ENCODE results near the gene AP1AR. TPM values are rescaled to one million over a fixed set of nuclear protein-coding genes. Genes with fewer than 3 reads are reported as not detected.

Gene AP1AR
- total RNA-seq, 1 donor from 2014 or later = 21.0 TPM

DNA sequence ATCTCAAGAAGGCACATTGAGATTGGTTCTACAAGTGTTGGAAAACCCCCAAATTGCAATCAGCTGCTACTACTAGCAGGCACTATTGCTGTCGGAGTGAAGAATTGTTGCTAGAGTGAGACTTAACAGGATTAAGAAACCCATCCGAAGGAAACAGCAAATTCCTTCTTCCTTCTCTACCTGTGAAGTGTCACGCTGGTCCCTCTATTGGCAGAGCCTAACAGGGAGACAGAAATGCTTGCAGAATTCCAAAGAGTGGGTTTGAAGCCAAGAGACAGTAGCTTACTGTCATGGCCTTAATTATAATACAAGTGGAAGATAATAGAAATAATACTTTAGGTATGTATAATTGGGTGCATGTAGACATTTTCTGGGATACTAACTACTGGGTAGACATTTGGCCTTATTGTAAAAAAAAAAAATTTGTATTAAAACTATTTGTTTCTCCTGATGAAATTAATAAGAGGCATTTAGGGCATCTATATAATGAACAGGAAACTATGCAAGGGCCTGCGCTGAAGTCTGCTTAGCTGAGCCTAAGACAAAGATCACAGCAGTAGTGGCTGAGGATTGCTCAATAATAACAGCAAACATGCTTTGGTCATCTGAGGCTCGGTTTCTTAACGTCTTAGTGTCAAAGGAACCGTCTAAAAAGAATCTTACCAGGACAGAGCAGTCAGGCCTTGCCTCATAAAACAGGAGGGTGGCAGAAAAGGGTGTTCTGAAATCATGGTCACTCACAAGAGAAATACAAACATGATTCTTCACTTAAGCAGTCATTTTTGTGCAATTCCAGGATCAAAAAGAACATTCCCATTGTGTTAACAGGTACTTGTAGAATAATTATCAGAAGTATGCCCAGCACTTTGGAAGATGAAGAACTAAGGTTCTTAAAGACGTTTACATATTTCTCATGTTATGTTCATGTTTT, 45.6 kb upstream of the AP1AR start:
- DNase-seq = no peak
- peaks cover 3% of the 10 kb centered on the region for H3K27me3 Mint-ChIP-seq (ENCODE audit: unreplicated experiment)
- no peaks in the 10 kb centered on the region for H3K36me3 Mint-ChIP-seq (ENCODE audit: unreplicated experiment)
- H3K27ac Mint-ChIP-seq (ENCODE audit: unreplicated experiment) = no peak overlapping the region
- TF ChIP-seq CTCF (IDR thresholded peaks at IDR 0.05; ENCODE audit: partially characterized antibody, unreplicated experiment) = no peak
- H3K4me1 Mint-ChIP-seq (ENCODE audit: low read depth, unreplicated experiment) = no peaks in the 10 kb centered on the region
- no peak overlapping the region for H3K4me3 Mint-ChIP-seq (ENCODE audit: unreplicated experiment)
- no peaks in the 10 kb centered on the region for H3K9me3 Mint-ChIP-seq (ENCODE audit: unreplicated experiment)

- no peaks in the 10 kb centered on the region for H3K4me1 Mint-ChIP-seq (ENCODE audit: low read depth, unreplicated experiment)
- no peak for DNase-seq
- no peaks in the 10 kb centered on the region for H3K36me3 Mint-ChIP-seq (ENCODE audit: unreplicated experiment)
- H3K27ac Mint-ChIP-seq (ENCODE audit: unreplicated experiment) = no peak overlapping the region
- no peak overlapping the region for H3K4me3 Mint-ChIP-seq (ENCODE audit: unreplicated experiment)
- no peaks in the 10 kb centered on the region for H3K9me3 Mint-ChIP-seq (ENCODE audit: unreplicated experiment)
- TF ChIP-seq CTCF (IDR thresholded peaks at IDR 0.05; ENCODE audit: partially characterized antibody, unreplicated experiment) = no peak
- peaks cover 3% of the 10 kb centered on the region for H3K27me3 Mint-ChIP-seq (ENCODE audit: unreplicated experiment)
Observed at GRCh38 chr4:112189754-112190153, 41.8 kb upstream of the AP1AR start.

DNA sequence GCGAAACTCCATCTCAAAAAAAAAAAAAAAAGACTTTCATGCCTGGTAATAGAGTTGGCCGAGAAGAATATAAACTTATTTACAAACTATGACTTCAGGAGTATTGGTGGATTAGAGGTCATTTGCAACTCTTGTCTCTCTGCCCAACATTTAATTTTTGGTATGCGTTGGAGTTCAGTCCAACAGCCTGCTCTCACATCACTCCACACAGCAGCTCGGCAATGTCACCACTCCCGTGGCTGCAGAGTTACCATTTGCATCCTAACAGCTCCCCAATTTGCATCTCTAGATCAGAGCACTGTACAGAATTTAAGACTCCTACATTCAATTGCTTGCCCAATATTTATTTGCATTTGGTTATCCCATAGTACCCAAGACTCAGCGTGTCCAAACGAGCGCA, 40.9 kb upstream of the AP1AR start:
- Mint-ChIP-seq H3K9me3 (ENCODE audit: unreplicated experiment) (no peaks in the 10 kb centered on the region), H3K4me3 (ENCODE audit: unreplicated experiment) (no peak overlapping the region), H3K27ac (ENCODE audit: unreplicated experiment) (no peak overlapping the region), H3K36me3 (ENCODE audit: unreplicated experiment) (no peaks in the 10 kb centered on the region), H3K4me1 (ENCODE audit: low read depth, unreplicated experiment) (no peaks in the 10 kb centered on the region), H3K27me3 (ENCODE audit: unreplicated experiment) (peaks cover 3% of the 10 kb centered on the region)
- no peak for TF ChIP-seq CTCF (IDR thresholded peaks at IDR 0.05; ENCODE audit: partially characterized antibody, unreplicated experiment)
- no peak for DNase-seq

- TF ChIP-seq CTCF (IDR thresholded peaks at IDR 0.05; ENCODE audit: partially characterized antibody, unreplicated experiment) = no peak
- Mint-ChIP-seq H3K27ac (ENCODE audit: unreplicated experiment) (no peak overlapping the region), H3K4me3 (ENCODE audit: unreplicated experiment) (no peak overlapping the region), H3K4me1 (ENCODE audit: low read depth, unreplicated experiment) (peaks cover 2% of the 10 kb centered on the region), H3K36me3 (ENCODE audit: unreplicated experiment) (no peaks in the 10 kb centered on the region), H3K9me3 (ENCODE audit: unreplicated experiment) (no peaks in the 10 kb centered on the region), H3K27me3 (ENCODE audit: unreplicated experiment) (no peaks in the 10 kb centered on the region)
- no peak for DNase-seq
Observed at GRCh38 chr4:112196461-112196860, 35.1 kb upstream of the AP1AR start.

GRCh38 chr4:112199041-112199440, 32.5 kb upstream of the AP1AR start:
- Mint-ChIP-seq H3K9me3 (ENCODE audit: unreplicated experiment) (no peaks in the 10 kb centered on the region), H3K4me1 (ENCODE audit: low read depth, unreplicated experiment) (peaks cover 2% of the 10 kb centered on the region), H3K27ac (ENCODE audit: unreplicated experiment) (no peak overlapping the region), H3K27me3 (ENCODE audit: unreplicated experiment) (no peaks in the 10 kb centered on the region), H3K36me3 (ENCODE audit: unreplicated experiment) (no peaks in the 10 kb centered on the region), H3K4me3 (ENCODE audit: unreplicated experiment) (no peak overlapping the region)
- DNase-seq = no peak
- TF ChIP-seq CTCF (IDR thresholded peaks at IDR 0.05; ENCODE audit: partially characterized antibody, unreplicated experiment) = no peak
